Endothelial cell (in vitro differentiated cells): Measurements from ENCODE around the gene DUSP6. TPM values are rescaled to one million over a fixed set of nuclear protein-coding genes. Genes with fewer than 3 reads are reported as not detected.

Experiments used
- total RNA-seq: library from RNA; stranded (reverse); fragmentation: NEBNext Ultra II Directional; extraction: Animal tissue kit (Norgen Biotek cat#: 25700); gene quantifications from one replicate; pipeline ENCODE4 v1.2.1, GENCODE V29; 2021; ENCODE audit not compliant: unreplicated experiment

Gene DUSP6
- total RNA-seq, 1 donor from 2014 or later: 232 TPM

Other genes with a start within 250 kb of the DUSP6 start
- gene GALNT4, start 172.3 kb upstream of the DUSP6 start, total RNA-seq: 5.7 TPM
- gene POC1B, start 173.5 kb upstream of the DUSP6 start, total RNA-seq: 22.7 TPM